Lung (tissue), 12 donors: ENCODE data around the gene AFF1. TPM values are rescaled to one million over a fixed set of nuclear protein-coding genes. Genes with fewer than 3 reads are reported as not detected.

ENCODE experiments used
- ATAC-seq: fragments of 200-7000 bp; cut with Tn5 transposase; one replicate; pipeline ENCODE4 v1.9.1; 2020; ENCODE audit warnings: moderate number of reproducible peaks; ENCODE audit not compliant: insufficient read depth, low FRiP score
- DNase-seq, 3 donors: peaks; one replicate each; pipeline ENCODE4 v3.0.0-alpha.2; 2013 to 2017
- H3K27ac ChIP-seq, 2 donors: one replicate each; pipeline ENCODE4 v1.5.1; 2013; ENCODE audit warnings: mild to moderate bottlenecking in 2 of 2, moderate library complexity in 2 of 2, control low read depth in 1 of 2, inconsistent platforms in 1 of 2, low read depth in 1 of 2, low read length in 1 of 2
- H3K27me3 ChIP-seq, 3 donors: one replicate each; pipeline ENCODE4 v1.5.1; 2013; ENCODE audit warnings: low read length in 2 of 3; ENCODE audit not compliant: control insufficient read depth in 3 of 3, insufficient read depth in 3 of 3
- H3K36me3 ChIP-seq, 4 donors: one replicate each; pipeline ENCODE4 v1.5.1; 2013; ENCODE audit warnings: low read length in 4 of 4, mild to moderate bottlenecking in 1 of 4, moderate library complexity in 1 of 4; ENCODE audit not compliant: control insufficient read depth in 4 of 4, insufficient read depth in 4 of 4
- H3K4me1 ChIP-seq, 5 donors: one replicate each; pipeline ENCODE4 v1.5.1; 2013; ENCODE audit warnings: low read length in 5 of 5, mild to moderate bottlenecking in 2 of 5, moderate library complexity in 1 of 5; ENCODE audit not compliant: control insufficient read depth in 5 of 5, insufficient read depth in 5 of 5
- H3K4me3 ChIP-seq: one replicate; pipeline ENCODE4 v1.5.1; 2013; ENCODE audit warnings: mild to moderate bottlenecking, control low read depth, moderate library complexity
- H3K9ac ChIP-seq, 2 donors: one replicate each; pipeline ENCODE4 v1.5.1; 2013; ENCODE audit warnings: low read length in 2 of 2, control low read depth in 1 of 2; ENCODE audit not compliant: insufficient read depth in 1 of 2
- H3K9me3 ChIP-seq, 4 donors: one replicate each; pipeline ENCODE4 v1.5.1; 2013; ENCODE audit warnings: low read length in 3 of 4, mild to moderate bottlenecking in 1 of 4, moderate library complexity in 1 of 4; ENCODE audit not compliant: control insufficient read depth in 4 of 4, insufficient read depth in 3 of 4
- WGBS, 2 donors: extraction: QIAGEN DNeasy Blood & Tissue Kit; methylation state at CpG; one replicate each; pipeline ENCODE4 v1.1.7; 2013; 5-methylcytosine and 5-hydroxymethylcytosine counted together
- polyA plus RNA-seq, 2 donors: library from polyadenylated mRNA; stranded (reverse); fragments of 200-250 nt; gene quantifications; one replicate each; pipeline ENCODE4 v1.2.1, GENCODE V29; 2013
- total RNA-seq, 2 donors: library from RNA; depleted of rRNA in 1 of 2; stranded (reverse); fragments of >200 nt in 1 of 2; gene quantifications; one replicate each; pipeline ENCODE4 v1.2.1, GENCODE V29; 2014 to 2021
- TF ChIP-seq, protein P1 (sequence below): IDR thresholded peaks from 2 replicates; pipeline ENCODE4 v1.5.1; 2012; ENCODE audit warnings: mild to moderate bottlenecking; ENCODE audit errors: control extremely low read depth, extremely low read depth
- donor health status: control.
- donor health status: control.
- donor health status: Bipolar disorder and iron deficiency.
- donor health status: healthy.
- donor health status: DM: yes; HTN: yes; CAD: no.

Gene AFF1
- total and polyA plus RNA-seq, 4 donors: 9.5 to 79.0 (median 35.8) TPM

DNA sequence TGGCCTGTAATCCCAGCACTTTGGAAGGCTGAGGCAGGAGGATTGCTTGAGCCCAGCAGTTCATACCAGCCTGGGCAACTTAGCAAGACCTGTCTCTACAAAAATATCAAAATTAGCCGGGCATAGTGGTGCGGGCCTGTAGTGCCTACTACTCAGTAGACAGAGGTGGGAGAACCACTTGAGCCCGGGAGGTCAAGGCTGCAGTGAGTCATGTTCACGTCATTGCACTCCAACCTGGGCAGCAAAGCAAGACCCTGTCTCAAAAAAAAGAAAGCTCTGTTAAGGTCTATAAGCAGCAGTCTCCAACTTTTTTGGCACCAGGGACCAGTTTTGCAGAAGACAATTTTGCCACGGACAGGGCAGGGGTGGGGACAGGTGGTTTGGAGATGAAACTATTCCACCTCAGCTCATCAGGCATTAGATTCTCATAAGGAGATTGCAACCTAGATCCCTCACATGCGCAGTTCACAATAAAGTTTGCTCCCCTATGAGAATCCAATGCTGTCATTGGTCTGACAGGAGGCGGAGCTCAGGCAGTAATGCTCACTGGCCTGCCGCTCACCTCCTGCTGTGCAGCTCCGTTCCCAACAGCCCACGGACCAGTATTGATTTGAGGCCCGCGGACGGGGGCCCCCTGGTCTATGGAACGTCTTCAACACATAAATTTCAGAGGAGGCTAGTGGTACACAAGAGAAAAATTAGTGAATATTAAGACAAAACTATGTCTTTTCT, 217.7 kb downstream of the AFF1 start:
- H3K9ac ChIP-seq: no peak overlapping the region
- H3K27ac ChIP-seq: no peak overlapping the region
- DNase-seq: no peak
- no peaks in the 10 kb centered on the region for H3K36me3 ChIP-seq
- no peak overlapping the region for H3K4me3 ChIP-seq
- H3K9me3 ChIP-seq: no peaks in the 10 kb centered on the region
- TF ChIP-seq, protein P1, sequence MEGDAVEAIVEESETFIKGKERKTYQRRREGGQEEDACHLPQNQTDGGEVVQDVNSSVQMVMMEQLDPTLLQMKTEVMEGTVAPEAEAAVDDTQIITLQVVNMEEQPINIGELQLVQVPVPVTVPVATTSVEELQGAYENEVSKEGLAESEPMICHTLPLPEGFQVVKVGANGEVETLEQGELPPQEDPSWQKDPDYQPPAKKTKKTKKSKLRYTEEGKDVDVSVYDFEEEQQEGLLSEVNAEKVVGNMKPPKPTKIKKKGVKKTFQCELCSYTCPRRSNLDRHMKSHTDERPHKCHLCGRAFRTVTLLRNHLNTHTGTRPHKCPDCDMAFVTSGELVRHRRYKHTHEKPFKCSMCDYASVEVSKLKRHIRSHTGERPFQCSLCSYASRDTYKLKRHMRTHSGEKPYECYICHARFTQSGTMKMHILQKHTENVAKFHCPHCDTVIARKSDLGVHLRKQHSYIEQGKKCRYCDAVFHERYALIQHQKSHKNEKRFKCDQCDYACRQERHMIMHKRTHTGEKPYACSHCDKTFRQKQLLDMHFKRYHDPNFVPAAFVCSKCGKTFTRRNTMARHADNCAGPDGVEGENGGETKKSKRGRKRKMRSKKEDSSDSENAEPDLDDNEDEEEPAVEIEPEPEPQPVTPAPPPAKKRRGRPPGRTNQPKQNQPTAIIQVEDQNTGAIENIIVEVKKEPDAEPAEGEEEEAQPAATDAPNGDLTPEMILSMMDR: no peak
- WGBS, 2 donors: 86 to 92% methylated on average over 14 of the region's 14 CpGs
- H3K27me3 ChIP-seq: no peaks in the 10 kb centered on the region
- no peak for ATAC-seq
- H3K4me1 ChIP-seq: no peaks in the 10 kb centered on the region

DNA sequence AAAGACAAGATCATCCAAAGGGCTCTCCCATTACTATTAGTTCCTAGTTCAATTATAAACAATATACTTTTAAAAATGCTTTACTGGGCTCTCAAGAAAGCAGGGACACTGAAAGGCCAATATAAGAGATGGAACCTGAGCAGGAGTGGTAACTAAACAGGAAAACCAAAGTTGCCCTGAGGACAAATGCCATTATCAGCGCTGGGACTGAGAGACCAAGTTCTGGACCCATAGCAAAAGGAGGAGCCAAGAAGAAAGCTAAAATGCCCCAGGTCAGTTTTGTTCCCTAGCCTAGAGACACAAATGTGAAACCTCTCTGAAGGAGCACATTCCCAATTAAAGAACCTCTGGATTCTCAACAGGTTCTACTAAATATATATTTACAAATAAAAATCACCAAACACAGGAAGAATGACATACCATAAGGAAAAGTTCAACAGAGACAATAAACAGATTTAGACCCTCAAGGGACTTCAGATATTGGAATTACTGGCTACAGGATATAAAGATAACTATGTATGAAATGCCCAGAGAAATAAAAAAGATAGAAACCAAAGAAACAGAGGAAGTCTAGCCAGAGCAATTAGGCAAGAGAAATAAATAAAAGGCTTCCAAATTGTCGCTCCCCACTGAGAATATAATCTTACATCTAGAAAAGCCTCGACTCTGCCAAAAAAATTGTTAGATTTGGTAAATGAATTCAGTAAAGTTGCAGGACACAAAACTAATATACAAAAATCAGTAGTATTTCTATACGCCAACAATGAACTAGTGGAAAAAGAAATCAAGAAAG, 218.5 kb downstream of the AFF1 start:
- Histone ChIP-seq H3K27ac (no peak overlapping the region), H3K27me3 (no peaks in the 10 kb centered on the region), H3K4me1 (no peaks in the 10 kb centered on the region), H3K36me3 (no peaks in the 10 kb centered on the region), H3K9ac (no peak overlapping the region), H3K9me3 (no peaks in the 10 kb centered on the region), H3K4me3 (no peak overlapping the region)
- no peak for ATAC-seq
- TF ChIP-seq, protein P1: no peak
- DNase-seq: no peak
- 84% methylated on average over 4 of the region's 4 CpGs for WGBS, 2 donors

DNA sequence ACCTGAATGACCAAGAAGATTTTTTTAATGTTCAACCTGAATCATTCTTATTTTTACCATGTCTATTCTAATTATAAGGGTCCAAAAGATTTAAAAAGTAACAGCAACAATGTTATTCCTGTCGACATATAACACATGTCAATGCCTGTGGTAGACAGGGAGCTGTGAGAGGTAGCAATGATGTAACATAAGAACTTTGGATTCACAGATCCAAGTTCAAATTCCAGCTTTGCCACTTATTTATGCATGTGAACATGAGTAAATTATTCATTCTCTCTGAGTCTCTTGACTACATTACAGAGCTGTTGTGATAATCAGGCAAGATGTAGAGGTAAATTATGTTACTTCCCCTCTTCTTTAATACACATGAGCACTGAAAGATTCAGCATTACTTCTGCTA, 231.1 kb downstream of the AFF1 start:
- peaks cover 7 to 13% (median 12%) of the 10 kb centered on the region in 4 donors for H3K36me3 ChIP-seq
- TF ChIP-seq, protein P1: no peak

More for the DNA sequence above, 231.1 kb downstream of the AFF1 start:
- no peak overlapping the region for H3K9ac ChIP-seq
- 95 to 100% methylated on average over 1 of the region's 1 CpG for WGBS, 2 donors
- ATAC-seq: no peak
- H3K4me3 ChIP-seq: no peak overlapping the region
- H3K9me3 ChIP-seq: no peaks in the 10 kb centered on the region
- no peaks in the 10 kb centered on the region for H3K27me3 ChIP-seq
- H3K4me1 ChIP-seq: no peaks in the 10 kb centered on the region
- no peak for DNase-seq
- H3K27ac ChIP-seq: no peak overlapping the region
